Neutrophil (primary cell): Measurements from ENCODE around the gene HTRA2.

Source experiments
- H3K27ac ChIP-seq: fragments of 200-600 bp; sonication (generic); 2 replicates; pipeline ENCODE4 v1.5.1; 2016; ENCODE audit warnings: mild to moderate bottlenecking, moderate library complexity
- H3K27me3 ChIP-seq: fragments of 200-600 bp; sonication (generic); 2 replicates; pipeline ENCODE4 v1.6.0; 2016; ENCODE audit warnings: mild to moderate bottlenecking
- H3K36me3 ChIP-seq: fragments of 200-600 bp; sonication (generic); 2 replicates; pipeline ENCODE4 v1.5.1; 2017
- H3K4me1 ChIP-seq, 2 experiments: fragments of 200-600 bp in 1 of 2; sonication (generic) in 1 of 2; 1 replicate in 1 of 2; 2 replicates in 1 of 2; pipeline versions ENCODE4 v1.5.1 to v1.6.1; 2013 to 2016; ENCODE audit warnings: low read depth in 1 of 2, low read length in 1 of 2, mild to moderate bottlenecking in 1 of 2, moderate library complexity in 1 of 2; ENCODE audit not compliant: control insufficient read depth in 1 of 2, insufficient read depth in 1 of 2
- H3K4me3 ChIP-seq, 2 experiments: fragments of 200-600 bp in 1 of 2; sonication (generic) in 1 of 2; 1 replicate in 1 of 2; 2 replicates in 1 of 2; pipeline ENCODE4 v1.5.1; 2013 to 2016; ENCODE audit warnings: low read depth in 1 of 2, low read length in 1 of 2, mild to moderate bottlenecking in 1 of 2, moderate library complexity in 1 of 2
- H3K9me3 ChIP-seq: fragments of 200-600 bp; sonication (generic); 2 replicates; pipeline ENCODE4 v1.5.1; 2016
- TF ChIP-seq, protein P1 (sequence below): fragments of 200-600 bp; sonication (generic); IDR thresholded peaks from 2 replicates; pipeline ENCODE4 v1.5.1; 2016; ENCODE audit warnings: antibody characterized with exemption

Gene HTRA2

DNA sequence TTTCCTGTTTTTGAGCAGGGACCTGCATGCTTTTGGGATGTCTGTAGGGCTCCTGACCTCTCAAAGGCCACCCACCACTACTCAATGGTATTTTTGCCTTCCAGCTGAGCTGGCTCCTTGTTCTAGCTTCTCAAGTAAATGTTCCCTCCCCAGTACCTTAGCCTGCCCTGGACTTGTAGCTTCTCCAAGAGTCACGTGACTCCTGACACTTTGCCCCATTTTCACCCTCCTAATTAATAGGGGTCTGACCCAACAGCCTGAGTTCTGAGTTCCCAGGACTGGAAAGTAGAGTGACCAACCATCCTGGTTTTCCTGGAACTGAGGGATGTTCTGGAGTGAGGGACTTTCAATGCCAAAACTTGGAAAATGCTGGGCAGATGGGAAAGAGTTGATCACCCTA, 34.3 kb upstream of the HTRA2 start:
- H3K36me3 ChIP-seq: peaks cover 41% of the 10 kb centered on the region
- TF ChIP-seq, protein P1, sequence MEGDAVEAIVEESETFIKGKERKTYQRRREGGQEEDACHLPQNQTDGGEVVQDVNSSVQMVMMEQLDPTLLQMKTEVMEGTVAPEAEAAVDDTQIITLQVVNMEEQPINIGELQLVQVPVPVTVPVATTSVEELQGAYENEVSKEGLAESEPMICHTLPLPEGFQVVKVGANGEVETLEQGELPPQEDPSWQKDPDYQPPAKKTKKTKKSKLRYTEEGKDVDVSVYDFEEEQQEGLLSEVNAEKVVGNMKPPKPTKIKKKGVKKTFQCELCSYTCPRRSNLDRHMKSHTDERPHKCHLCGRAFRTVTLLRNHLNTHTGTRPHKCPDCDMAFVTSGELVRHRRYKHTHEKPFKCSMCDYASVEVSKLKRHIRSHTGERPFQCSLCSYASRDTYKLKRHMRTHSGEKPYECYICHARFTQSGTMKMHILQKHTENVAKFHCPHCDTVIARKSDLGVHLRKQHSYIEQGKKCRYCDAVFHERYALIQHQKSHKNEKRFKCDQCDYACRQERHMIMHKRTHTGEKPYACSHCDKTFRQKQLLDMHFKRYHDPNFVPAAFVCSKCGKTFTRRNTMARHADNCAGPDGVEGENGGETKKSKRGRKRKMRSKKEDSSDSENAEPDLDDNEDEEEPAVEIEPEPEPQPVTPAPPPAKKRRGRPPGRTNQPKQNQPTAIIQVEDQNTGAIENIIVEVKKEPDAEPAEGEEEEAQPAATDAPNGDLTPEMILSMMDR: no peak
- peaks cover 46% of the 10 kb centered on the region for H3K27me3 ChIP-seq
- peaks cover 26% of the 10 kb centered on the region in 2 experiments for H3K4me1 ChIP-seq
- no peaks in the 10 kb centered on the region for H3K9me3 ChIP-seq
- no peak overlapping the region for H3K4me3 ChIP-seq
- no peak overlapping the region for H3K27ac ChIP-seq

DNA sequence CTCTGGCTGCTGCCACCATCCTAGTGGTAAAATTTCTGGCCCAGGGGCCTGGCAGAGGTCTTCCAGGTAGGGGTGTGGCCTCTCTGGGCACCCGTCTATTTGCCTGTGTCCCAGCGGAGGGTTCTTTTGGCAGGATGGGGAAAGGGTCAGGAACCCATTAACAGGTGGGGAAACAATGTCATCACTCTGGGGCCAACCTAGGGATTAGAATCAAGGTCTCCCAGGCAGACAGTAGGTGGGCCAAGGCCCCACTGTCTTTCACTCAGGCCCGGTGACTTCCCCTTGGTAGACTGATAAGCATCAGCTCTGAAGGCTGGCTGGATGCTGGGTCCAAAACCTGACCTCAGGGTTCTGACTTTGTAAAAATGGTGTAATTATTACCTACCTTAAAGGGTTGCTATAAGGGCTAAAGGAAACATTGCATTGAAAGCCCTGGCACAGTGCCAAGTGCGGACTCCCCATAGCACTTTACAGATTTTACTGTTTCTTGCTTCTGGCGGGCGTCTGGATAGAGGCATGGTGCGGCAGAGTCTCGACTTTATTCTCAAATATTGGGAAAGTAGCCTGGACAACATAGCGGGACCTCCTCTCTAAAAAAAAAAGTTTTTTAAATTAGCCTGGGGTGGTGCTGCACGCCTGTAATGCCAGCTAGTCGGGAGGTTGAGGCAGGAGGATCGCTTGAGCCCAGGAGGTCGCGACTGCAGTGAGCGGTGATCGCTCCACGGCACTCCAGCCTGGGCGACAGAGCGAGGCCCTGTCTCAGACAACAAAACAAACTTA, 32.5 kb upstream of the HTRA2 start:
- Histone ChIP-seq H3K9me3 (no peaks in the 10 kb centered on the region), H3K27me3 (peaks cover 64% of the 10 kb centered on the region), H3K4me1 (peaks cover 26 to 27% of the 10 kb centered on the region in 2 experiments), H3K36me3 (peaks cover 23% of the 10 kb centered on the region), H3K27ac (no peak overlapping the region), H3K4me3 (peak overlapping the region; percentile 53 to 59)
- TF ChIP-seq, protein P1: no peak

DNA sequence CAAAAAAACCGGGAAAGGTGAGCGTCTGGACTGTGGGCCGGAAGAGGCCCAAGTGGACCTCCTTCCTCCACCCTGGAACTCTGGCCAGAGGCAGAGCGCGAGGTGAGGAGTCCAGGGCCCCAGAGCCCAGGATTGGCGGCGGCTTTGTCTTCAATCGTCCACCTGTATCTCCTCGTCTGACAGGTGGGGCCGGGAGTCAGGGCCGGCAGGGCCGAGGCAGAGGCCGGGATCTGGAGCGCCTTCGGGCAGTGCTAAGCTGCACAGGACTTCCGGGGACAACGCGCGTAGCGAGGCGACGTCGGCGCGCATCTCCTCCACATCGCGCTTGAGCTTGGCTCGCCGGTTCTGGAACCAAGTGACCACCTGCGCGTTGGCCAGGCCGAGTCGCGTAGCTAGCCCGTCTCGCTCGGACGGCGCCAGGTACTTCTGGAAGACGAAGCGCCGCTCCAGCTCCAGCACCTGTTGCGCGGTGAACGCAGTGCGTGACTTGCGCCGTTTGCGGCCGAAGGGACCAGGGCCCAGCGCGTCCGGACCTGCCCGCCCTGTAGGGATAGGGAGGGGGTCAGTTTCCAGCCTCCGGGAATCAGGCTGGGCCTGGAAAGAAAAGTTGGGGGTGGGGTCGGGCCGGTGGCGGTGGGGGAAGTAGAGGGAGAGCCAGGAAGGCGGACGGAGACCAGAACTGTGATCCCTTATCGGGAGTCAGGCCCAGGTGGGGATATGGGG, 31.8 kb upstream of the HTRA2 start:
- peaks cover 71% of the 10 kb centered on the region for H3K27me3 ChIP-seq

DNA sequence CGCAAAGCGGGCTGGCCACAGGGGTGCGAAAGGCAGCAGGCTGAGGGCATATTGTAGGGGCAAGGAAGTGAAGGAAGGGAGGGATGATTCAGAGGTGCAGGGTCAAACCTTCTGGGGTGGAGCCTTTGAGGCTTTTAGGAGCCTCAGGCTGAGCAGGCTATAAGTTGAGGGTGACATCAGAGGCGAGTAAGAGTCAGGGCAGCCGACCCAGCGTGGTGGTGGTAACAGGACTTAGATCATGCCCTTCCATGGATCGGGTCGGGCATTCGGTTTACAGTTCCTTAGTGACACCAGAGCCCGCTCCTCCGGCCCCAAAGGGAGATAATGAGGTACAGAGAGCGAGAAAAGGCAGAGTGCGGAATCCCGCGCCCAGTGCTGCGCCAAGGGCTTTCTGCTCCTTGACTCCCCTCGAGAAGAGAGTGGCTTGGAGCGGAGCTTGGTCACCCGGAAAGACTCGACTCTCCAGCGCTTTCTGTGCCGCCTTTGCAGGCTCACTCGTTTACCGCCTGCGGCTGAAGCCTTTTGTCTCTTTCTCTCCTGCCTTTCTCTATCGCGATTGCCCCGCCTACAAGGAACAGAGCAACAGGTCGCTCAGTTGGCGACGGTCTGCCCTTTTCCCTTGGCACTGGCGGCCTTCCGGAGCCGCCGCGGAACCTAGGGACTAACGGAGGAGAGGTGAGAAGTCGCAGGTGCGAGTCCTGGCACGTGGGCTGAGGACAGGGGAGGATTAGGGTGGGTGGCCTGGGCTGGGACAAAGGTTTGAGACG, 31.1 kb upstream of the HTRA2 start:
- no peak overlapping the region for H3K27ac ChIP-seq
- H3K36me3 ChIP-seq: peaks cover 9% of the 10 kb centered on the region
- TF ChIP-seq, protein P1: no peak
- peaks cover 41 to 42% of the 10 kb centered on the region in 2 experiments for H3K4me1 ChIP-seq
- peaks cover 79% of the 10 kb centered on the region for H3K27me3 ChIP-seq
- H3K4me3 ChIP-seq: peak overlapping the region; percentile 53 to 59
- no peaks in the 10 kb centered on the region for H3K9me3 ChIP-seq

More for the DNA sequence above, 31.8 kb upstream of the HTRA2 start:
- Histone ChIP-seq H3K4me3 (peak overlapping the region; percentile 53 to 59), H3K4me1 (peaks cover 33 to 34% of the 10 kb centered on the region in 2 experiments), H3K27ac (no peak overlapping the region), H3K36me3 (peaks cover 16% of the 10 kb centered on the region), H3K9me3 (no peaks in the 10 kb centered on the region)
- TF ChIP-seq, protein P1: no peak

DNA sequence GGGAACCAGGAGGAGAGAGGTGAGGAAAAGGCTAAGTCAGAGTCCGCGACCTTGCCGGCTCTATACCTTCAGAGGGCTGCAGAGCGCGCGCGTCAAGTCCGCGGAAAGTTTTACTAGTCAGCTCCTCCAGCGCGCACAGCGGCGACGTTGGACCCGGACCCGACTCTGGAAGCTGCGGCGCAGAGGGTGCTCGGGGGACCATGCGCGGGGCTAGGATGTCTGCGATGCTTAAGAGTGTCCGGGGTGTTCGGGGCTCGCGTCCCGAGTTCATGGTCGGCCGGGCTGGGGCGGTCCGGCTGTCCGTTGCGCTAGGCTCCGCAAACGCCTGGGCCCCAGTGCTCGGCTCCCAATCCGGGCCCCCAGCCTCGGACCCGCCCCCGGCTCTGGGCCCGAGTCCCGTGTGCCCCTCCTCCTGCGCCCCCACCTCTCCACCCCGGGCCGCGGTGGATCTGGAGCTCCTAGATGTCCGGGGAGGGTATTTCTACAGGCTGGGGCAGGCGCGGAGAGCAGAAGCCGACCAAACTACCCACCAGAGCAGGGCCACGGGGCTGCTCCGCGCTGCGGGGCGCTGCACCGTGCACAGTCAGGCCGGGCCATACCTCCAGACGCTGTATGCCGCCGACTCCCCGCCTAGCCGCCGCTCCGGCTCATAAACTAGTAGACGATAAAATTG, 30.3 kb upstream of the HTRA2 start, which contains the start of gene LBX2:
Gene LBX2 (minus strand): TSS at position 337 of the 673 bp plus-strand sequence. CDS start 66 bp downstream, at position 271.
- peak within 1 kb of the TSS; percentile 53 to 59 for H3K4me3 ChIP-seq
- H3K4me1 ChIP-seq: peaks cover 42 to 43% of the 10 kb centered on the region in 2 experiments
- no peak within 1 kb of the TSS for H3K27ac ChIP-seq
- TF ChIP-seq, protein P1: no peak
- H3K36me3 ChIP-seq: peaks cover 3% of the 10 kb centered on the region
- H3K9me3 ChIP-seq: no peaks in the 10 kb centered on the region
- peaks cover 86% of the 10 kb centered on the region for H3K27me3 ChIP-seq
